ENCODE measurements around the gene SNCAIP.

Gene SNCAIP

GRCh38 chr5:122430319-122430586 is 118.2 kb downstream of the SNCAIP start:
- DNase-seq = no peak

GRCh38 chr5:122431298-122431697 is 119.3 kb downstream of the SNCAIP start:
- no peak for DNase-seq

GRCh38 chr5:122434205-122434970 is 122.4 kb downstream of the SNCAIP start:
- DNase-seq = no peak

- no peak for DNase-seq
Measured at GRCh38 chr5:122435234-122435633, 123.2 kb downstream of the SNCAIP start.

GRCh38 chr5:122435761-122436160 is 123.7 kb downstream of the SNCAIP start:
- no peak for DNase-seq

- no peak for DNase-seq
Measured at GRCh38 chr5:122436615-122437014, 124.6 kb downstream of the SNCAIP start.

- no peak for DNase-seq
Measured at GRCh38 chr5:122439645-122440044, 127.6 kb downstream of the SNCAIP start.

GRCh38 chr5:122442938-122443337 is 130.9 kb downstream of the SNCAIP start:
- DNase-seq = no peak

- no peak for DNase-seq
Measured at GRCh38 chr5:122444411-122444810, 132.4 kb downstream of the SNCAIP start.

- DNase-seq = no peak
Measured at GRCh38 chr5:122445070-122445469, 133.0 kb downstream of the SNCAIP start.

GRCh38 chr5:122447072-122447471 is 135.0 kb downstream of the SNCAIP start:
- no peak for DNase-seq

GRCh38 chr5:122447879-122448278 is 135.8 kb downstream of the SNCAIP start:
- DNase-seq = no peak

GRCh38 chr5:122454541-122454940 is 142.5 kb downstream of the SNCAIP start:
- no peak for DNase-seq

- no peak for DNase-seq
Measured at GRCh38 chr5:122455939-122456338, 143.9 kb downstream of the SNCAIP start.

GRCh38 chr5:122457178-122457826 is 145.3 kb downstream of the SNCAIP start:
- no peak for DNase-seq

GRCh38 chr5:122458278-122458872 is 146.3 kb downstream of the SNCAIP start:
- DNase-seq = peak; percentile 12

- no peak for DNase-seq
Measured at GRCh38 chr5:122462486-122462885, 150.4 kb downstream of the SNCAIP start.

- DNase-seq = no peak
Measured at GRCh38 chr5:122463221-122463620, 151.2 kb downstream of the SNCAIP start.

- DNase-seq = no peak
Measured at GRCh38 chr5:122464191-122464590, 152.2 kb downstream of the SNCAIP start.

- no peak for DNase-seq
Measured at GRCh38 chr5:122465031-122465577, 153.1 kb downstream of the SNCAIP start.

- DNase-seq = no peak
Measured at GRCh38 chr5:122465994-122466393, 154.0 kb downstream of the SNCAIP start.

- DNase-seq = no peak
Measured at GRCh38 chr5:122468351-122469116, 156.5 kb downstream of the SNCAIP start.

- DNase-seq = no peak
Measured at GRCh38 chr5:122469384-122469919, 157.4 kb downstream of the SNCAIP start.

Measured in NCI-H345 (cell line).